Panc1 (cell line): Measurements from ENCODE around the gene GSTK1. TPM values are rescaled to one million over a fixed set of nuclear protein-coding genes. Genes with fewer than 3 reads are reported as not detected.

Experiments used
- ATAC-seq: fragments of 200-7000 bp; cut with Tn5 transposase; 2 replicates; pipeline ENCODE4 v1.9.1; 2020; ENCODE audit warnings: mild to moderate bottlenecking, moderate library complexity
- BruUV-seq: library from RNA; stranded (reverse); fragments of 400-500 nt; replicated peaks from 2 replicates; lab custom pipeline; 2021; lab: Mats Ljungman, UMichigan
- CTCF ChIA-PET: fragments of 300-600 bp; sonication (Branson Sonifier 250); formaldehyde crosslinking; loops from one replicate; lab custom pipeline; 2022; ENCODE audit warnings: antibody characterized with exemption; lab: Charles Lee
- POLR2A ChIA-PET: fragments of 300-600 bp; sonication (Branson Sonifier 250); formaldehyde crosslinking; loops from one replicate; lab custom pipeline; 2022; ENCODE audit warnings: antibody characterized with exemption; lab: Charles Lee
- DNase-seq: peaks from one replicate; pipeline ENCODE4 v3.0.0-alpha.2; 2010; ENCODE audit warnings: low read depth, low spot score
- H3K27ac ChIP-seq: 2 replicates; pipeline ENCODE4 v1.5.1; 2011; ENCODE audit warnings: mild to moderate bottlenecking, low read length, inconsistent platforms
- H3K27me3 ChIP-seq: fragments of 200-500 bp; sonication (Bioruptor generic); 2 replicates; pipeline ENCODE4 v1.6.0; 2014; ENCODE audit warnings: low read length, inconsistent platforms; ENCODE audit not compliant: control insufficient read depth, insufficient read depth
- H3K36me3 ChIP-seq: fragments of 200-500 bp; sonication (Bioruptor generic); 2 replicates; pipeline ENCODE4 v1.5.1; 2014; ENCODE audit warnings: inconsistent platforms, mild to moderate bottlenecking, low read length, moderate library complexity; ENCODE audit not compliant: control insufficient read depth, insufficient read depth
- H3K4me1 ChIP-seq: 2 replicates; pipeline ENCODE4 v1.5.1; 2011; ENCODE audit warnings: inconsistent platforms, mild to moderate bottlenecking, low read length, moderate library complexity; ENCODE audit not compliant: control insufficient read depth, insufficient read depth
- H3K4me3 ChIP-seq, 2 experiments: 2 replicates each; pipeline ENCODE4 v1.5.1; 2011 to 2012; ENCODE audit warnings: low read depth in 2 of 2, low read length in 2 of 2, mild to moderate bottlenecking in 2 of 2, inconsistent platforms in 1 of 2, moderate library complexity in 1 of 2
- H3K9me3 ChIP-seq: fragments of 200-500 bp; sonication (Bioruptor generic); 2 replicates; pipeline ENCODE4 v1.5.1; 2014; ENCODE audit warnings: low read depth, mild to moderate bottlenecking, inconsistent platforms, low read length, moderate library complexity; ENCODE audit not compliant: control insufficient read depth, insufficient read depth
- POLR2AphosphoS5 ChIP-seq: IDR thresholded peaks from 2 replicates; pipeline ENCODE4 v1.6.1; 2012; ENCODE audit warnings: mild to moderate bottlenecking, low read depth, low read length, moderate library complexity
- SIN3A ChIP-seq: IDR thresholded peaks from 2 replicates; pipeline ENCODE4 v1.6.1; 2012; ENCODE audit warnings: low read depth, mild to moderate bottlenecking, low read length, moderate library complexity, borderline replicate concordance; ENCODE audit not compliant: insufficient read depth
- TCF7L2 ChIP-seq: IDR thresholded peaks from 2 replicates; pipeline ENCODE4 v1.6.1; 2011; ENCODE audit warnings: mild to moderate bottlenecking, low read depth, low read length, inconsistent platforms
- in situ Hi-C: cut with HindIII; loops from 2 replicates; pipeline ENCODE4 v1.10.0; 2016; ENCODE audit warnings: low sequenced_read_pairs, low pct_unique_long_range_greater_than_20kb
- intact Hi-C: fragments of 100-400 bp; cut with micrococcal nuclease; formaldehyde crosslinking; loops from one replicate; pipeline ENCODE4 v1.10.0; 2022; ENCODE audit not compliant: unreplicated experiment
- total RNA-seq: library from RNA; stranded (reverse); gene quantifications from one replicate; pipeline ENCODE4 v1.2.1, GENCODE V29; 2021; ENCODE audit not compliant: unreplicated experiment
- TF ChIP-seq, protein P1 (sequence below): fragments of 450-650 bp; IDR thresholded peaks from 2 replicates; pipeline ENCODE4 v1.5.1; 2017; ENCODE audit warnings: mild to moderate bottlenecking
- TF ChIP-seq, protein P2 (sequence below), 2 experiments: IDR thresholded peaks; 2 replicates each; pipeline ENCODE4 v1.6.1; 2011 to 2012; ENCODE audit warnings: low read depth in 2 of 2, control low read depth in 1 of 2, low read length in 1 of 2, mild to moderate bottlenecking in 1 of 2, moderate library complexity in 1 of 2; ENCODE audit not compliant: insufficient read depth in 1 of 2

The GSTK1 gene
- total RNA-seq, 1 experiment from 2014 or later = 100 TPM

DNA sequence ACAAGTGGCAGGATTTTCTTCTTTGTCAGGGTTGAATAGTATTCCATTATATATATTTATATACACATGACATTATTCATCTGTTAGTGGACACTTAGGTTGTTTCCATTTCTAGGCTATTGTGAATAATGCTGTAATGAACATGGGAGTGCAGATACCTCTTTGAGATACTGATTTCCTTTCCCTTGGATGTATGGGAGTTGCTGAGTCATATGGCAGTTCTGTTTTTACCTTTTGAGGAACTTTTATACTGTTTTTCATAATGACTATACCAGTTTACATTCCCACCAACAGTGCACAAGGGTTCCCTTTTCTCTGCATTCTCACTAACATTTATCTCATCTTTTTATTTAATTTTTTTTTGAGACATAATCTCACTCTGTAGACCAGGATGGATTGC lies 50.9 kb downstream of the GSTK1 start:
- TF ChIP-seq TCF7L2 = no peak
- TF ChIP-seq POLR2AphosphoS5 = no peak
- TF ChIP-seq SIN3A = no peak
- TF ChIP-seq, protein P1, sequence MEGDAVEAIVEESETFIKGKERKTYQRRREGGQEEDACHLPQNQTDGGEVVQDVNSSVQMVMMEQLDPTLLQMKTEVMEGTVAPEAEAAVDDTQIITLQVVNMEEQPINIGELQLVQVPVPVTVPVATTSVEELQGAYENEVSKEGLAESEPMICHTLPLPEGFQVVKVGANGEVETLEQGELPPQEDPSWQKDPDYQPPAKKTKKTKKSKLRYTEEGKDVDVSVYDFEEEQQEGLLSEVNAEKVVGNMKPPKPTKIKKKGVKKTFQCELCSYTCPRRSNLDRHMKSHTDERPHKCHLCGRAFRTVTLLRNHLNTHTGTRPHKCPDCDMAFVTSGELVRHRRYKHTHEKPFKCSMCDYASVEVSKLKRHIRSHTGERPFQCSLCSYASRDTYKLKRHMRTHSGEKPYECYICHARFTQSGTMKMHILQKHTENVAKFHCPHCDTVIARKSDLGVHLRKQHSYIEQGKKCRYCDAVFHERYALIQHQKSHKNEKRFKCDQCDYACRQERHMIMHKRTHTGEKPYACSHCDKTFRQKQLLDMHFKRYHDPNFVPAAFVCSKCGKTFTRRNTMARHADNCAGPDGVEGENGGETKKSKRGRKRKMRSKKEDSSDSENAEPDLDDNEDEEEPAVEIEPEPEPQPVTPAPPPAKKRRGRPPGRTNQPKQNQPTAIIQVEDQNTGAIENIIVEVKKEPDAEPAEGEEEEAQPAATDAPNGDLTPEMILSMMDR = no peak
- TF ChIP-seq, protein P2, sequence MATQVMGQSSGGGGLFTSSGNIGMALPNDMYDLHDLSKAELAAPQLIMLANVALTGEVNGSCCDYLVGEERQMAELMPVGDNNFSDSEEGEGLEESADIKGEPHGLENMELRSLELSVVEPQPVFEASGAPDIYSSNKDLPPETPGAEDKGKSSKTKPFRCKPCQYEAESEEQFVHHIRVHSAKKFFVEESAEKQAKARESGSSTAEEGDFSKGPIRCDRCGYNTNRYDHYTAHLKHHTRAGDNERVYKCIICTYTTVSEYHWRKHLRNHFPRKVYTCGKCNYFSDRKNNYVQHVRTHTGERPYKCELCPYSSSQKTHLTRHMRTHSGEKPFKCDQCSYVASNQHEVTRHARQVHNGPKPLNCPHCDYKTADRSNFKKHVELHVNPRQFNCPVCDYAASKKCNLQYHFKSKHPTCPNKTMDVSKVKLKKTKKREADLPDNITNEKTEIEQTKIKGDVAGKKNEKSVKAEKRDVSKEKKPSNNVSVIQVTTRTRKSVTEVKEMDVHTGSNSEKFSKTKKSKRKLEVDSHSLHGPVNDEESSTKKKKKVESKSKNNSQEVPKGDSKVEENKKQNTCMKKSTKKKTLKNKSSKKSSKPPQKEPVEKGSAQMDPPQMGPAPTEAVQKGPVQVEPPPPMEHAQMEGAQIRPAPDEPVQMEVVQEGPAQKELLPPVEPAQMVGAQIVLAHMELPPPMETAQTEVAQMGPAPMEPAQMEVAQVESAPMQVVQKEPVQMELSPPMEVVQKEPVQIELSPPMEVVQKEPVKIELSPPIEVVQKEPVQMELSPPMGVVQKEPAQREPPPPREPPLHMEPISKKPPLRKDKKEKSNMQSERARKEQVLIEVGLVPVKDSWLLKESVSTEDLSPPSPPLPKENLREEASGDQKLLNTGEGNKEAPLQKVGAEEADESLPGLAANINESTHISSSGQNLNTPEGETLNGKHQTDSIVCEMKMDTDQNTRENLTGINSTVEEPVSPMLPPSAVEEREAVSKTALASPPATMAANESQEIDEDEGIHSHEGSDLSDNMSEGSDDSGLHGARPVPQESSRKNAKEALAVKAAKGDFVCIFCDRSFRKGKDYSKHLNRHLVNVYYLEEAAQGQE (IDR thresholded peaks at IDR 0.05; ENCODE audit: insufficient read depth in 1 of 2, low read depth in 2 of 2, low read length in 1 of 2) = no peak
- Histone ChIP-seq H3K27ac (no peak overlapping the region), H3K36me3 (no peaks in the 10 kb centered on the region), H3K27me3 (no peaks in the 10 kb centered on the region), H3K4me3 (no peak overlapping the region), H3K9me3 (no peaks in the 10 kb centered on the region), H3K4me1 (no peaks in the 10 kb centered on the region)
- ChIA-PET POLR2A (no interaction called here), CTCF (no interaction called here)
- DNase-seq (no peak), ATAC-seq (no peak)
- in situ Hi-C loops = no loop called here
- intact Hi-C loops = no loop called here
- no TSS peak for BruUV-seq

DNA sequence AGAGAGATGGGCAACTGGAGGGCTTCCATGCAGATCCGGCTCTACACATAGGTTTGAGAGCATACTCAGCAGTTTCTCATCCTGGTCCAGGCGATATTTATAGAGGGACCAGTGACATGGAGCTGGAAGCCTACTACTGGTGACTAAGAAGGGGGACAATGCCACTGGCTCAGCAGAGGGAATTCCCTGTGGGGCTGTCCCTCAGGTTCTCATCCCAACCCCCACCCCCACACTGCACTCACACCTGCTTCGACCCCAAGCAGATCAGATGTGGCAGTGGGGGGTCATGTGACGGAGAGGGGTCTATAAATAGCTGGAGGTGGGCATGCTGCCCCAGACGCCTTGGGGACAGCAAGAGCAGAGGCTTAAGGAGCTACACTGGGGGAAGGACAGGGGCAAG lies 52.5 kb downstream of the GSTK1 start, which contains the start of gene CLCN1:
Gene CLCN1 (plus strand): TSS at position 336 of the 400 bp plus-strand sequence. CDS start 102 bp downstream, outside the sequence.
- ATAC-seq (no peak), DNase-seq (no peak)
- H3K9me3 ChIP-seq = no peaks in the 10 kb centered on the region
- CTCF ChIA-PET = no interaction called here
- no peaks in the 10 kb centered on the region for H3K27me3 ChIP-seq
- no TSS peak for BruUV-seq
- H3K4me3 ChIP-seq = no peak within 1 kb of the TSS
- no peaks in the 10 kb centered on the region for H3K4me1 ChIP-seq
- no peaks in the 10 kb centered on the region for H3K36me3 ChIP-seq
- POLR2A ChIA-PET = no interaction called here
- intact Hi-C loops (no loop called here), in situ Hi-C loops (no loop called here)
- TF ChIP-seq, protein P1 = no peak
- no peak for TF ChIP-seq POLR2AphosphoS5
- no peak for TF ChIP-seq TCF7L2
- TF ChIP-seq SIN3A = no peak
- TF ChIP-seq, protein P2 (IDR thresholded peaks at IDR 0.05; ENCODE audit: insufficient read depth in 1 of 2, low read depth in 2 of 2, low read length in 1 of 2) = no peak
- no peak within 1 kb of the TSS for H3K27ac ChIP-seq
